Measurements from ENCODE around the gene LSMEM2.
A peak's percentile ranks its signal among the peaks of the same experiment; 100 is the strongest.

DNA sequence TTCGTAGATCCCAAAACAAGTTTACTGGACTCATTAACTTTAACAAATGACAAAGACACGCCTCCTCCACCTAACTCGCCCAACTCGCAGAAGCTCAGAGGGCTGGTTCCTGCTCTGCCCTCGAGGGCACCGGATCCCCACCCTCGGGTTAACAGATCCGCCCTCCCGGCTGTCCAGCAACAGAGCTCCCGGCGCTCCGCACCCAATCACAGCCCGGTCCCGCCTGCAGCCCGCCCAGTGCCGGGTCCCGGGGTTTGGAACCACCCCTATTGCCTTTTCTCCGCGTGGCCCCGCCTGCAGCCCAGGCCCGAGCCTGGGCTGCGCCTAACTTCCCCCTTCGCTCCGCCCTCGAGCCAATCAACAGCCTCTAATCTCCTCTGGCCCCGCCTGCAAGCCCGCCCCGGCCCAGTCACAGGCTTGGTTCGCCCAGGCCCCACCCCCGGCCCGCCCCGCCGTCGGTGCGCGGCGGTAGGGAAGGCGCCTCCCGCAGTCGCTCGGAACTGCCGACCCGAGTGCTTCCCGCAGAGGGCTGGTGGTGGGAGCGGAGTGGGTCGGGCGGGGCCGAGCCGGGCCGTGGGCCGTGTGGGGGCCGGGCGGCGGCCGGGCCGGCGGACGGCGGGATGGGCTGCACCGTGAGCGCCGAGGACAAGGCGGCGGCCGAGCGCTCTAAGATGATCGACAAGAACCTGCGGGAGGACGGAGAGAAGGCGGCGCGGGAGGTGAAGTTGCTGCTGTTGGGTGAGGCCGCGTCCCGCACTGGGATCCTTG lies 43.0 kb upstream of the LSMEM2 start, which contains the start of gene GNAI2:
- TF ChIP-seq SPI1 (IDR thresholded peaks at IDR 0.05; ENCODE audit: low read depth, low read length), result no peak
- TF ChIP-seq POLR2AphosphoS5 (IDR thresholded peaks at IDR 0.05; ENCODE audit: low read depth, low read length), result peak; percentile 77; the same call in 1 of the 2 replicates

Data from GM12891 (cell line).